ENCODE measurements around the gene CST6. TPM values are rescaled to one million over a fixed set of nuclear protein-coding genes. Genes with fewer than 3 reads are reported as not detected.

The CST6 gene
- total and polyA plus RNA-seq, 2 donors (not counting 3 experiments of a cell fraction or from before 2014, with no cell fraction given) = 0.46 to 2.2 TPM

- no peaks in the 10 kb centered on the region for H3K9me1 ChIP-seq (replicated peaks; ENCODE audit: control insufficient read depth, extremely low read depth, insufficient read depth, low read length)
- ChIA-PET POLR2A (interaction anchor here (0.7 kb wide), 1 partner anchor 13 kb away, joined by 8 read pairs; no protein-coding TSS in a partner anchor), CTCF (no interaction called here)
- DNase-seq (ENCODE audit: low read depth, low spot score) (no peak), FAIRE-seq (no peak)
- H3K9ac ChIP-seq (replicated peaks; ENCODE audit: extremely low read depth, insufficient read depth, low read length) = no peak overlapping the region
- H4K20me1 ChIP-seq (replicated peaks; ENCODE audit: control insufficient read depth, extremely low read depth, insufficient read depth, low read length) = no peaks in the 10 kb centered on the region
- no peak overlapping the region for H2AFZ ChIP-seq (ENCODE audit: low read depth, low read length)
- no TSS peak for BruUV-seq (replicated peaks)
- H3K36me3 ChIP-seq (ENCODE audit: control insufficient read depth in 2 of 2, extremely low read depth in 1 of 2, insufficient read depth in 2 of 2, low read length in 2 of 2) = peaks cover 9 to 55% of the 10 kb centered on the region in 2 experiments
- H3K4me2 ChIP-seq (ENCODE audit: insufficient read depth, low read length) = no peak overlapping the region
- peaks cover 8% of the 10 kb centered on the region for H3K4me1 ChIP-seq (ENCODE audit: control insufficient read depth, extremely low read depth, insufficient read depth, low read length)
- no peak overlapping the region for H3K4me3 ChIP-seq (replicated peaks in 1 of 3; ENCODE audit: insufficient read depth in 1 of 3, low read depth in 1 of 3, low read length in 3 of 3)
- H3K27me3 ChIP-seq (ENCODE audit: control insufficient read depth in 2 of 2, insufficient read depth in 2 of 2, low read length in 2 of 2) = no peaks in the 10 kb centered on the region
- H3K9me3 ChIP-seq (replicated peaks; ENCODE audit: control insufficient read depth, insufficient read depth, low read length) = no peaks in the 10 kb centered on the region
- no peak overlapping the region for H3K27ac ChIP-seq (ENCODE audit: insufficient read depth, low read depth, low read length)
- intact Hi-C loops (cut with micrococcal nuclease) = no loop called here
- no peak for TF ChIP-seq POLR2A (IDR thresholded peaks at IDR 0.05; ENCODE audit: low read depth, low read length)
- no peak for TF ChIP-seq CTCF (IDR thresholded peaks at IDR 0.05; ENCODE audit: extremely low read depth in 1 of 2, insufficient read depth in 1 of 2, low read depth in 1 of 2, low read length in 2 of 2)
- TF ChIP-seq MAX (IDR thresholded peaks at IDR 0.05; ENCODE audit: insufficient read depth, insufficient read length) = no peak
- TF ChIP-seq FOS (IDR thresholded peaks at IDR 0.05; ENCODE audit: borderline replicate concordance, insufficient read depth, low read length) = no peak
- TF ChIP-seq EZH2 (IDR thresholded peaks at IDR 0.05; ENCODE audit: borderline replicate concordance, low read depth, low read length, severe bottlenecking) = no peak
- TF ChIP-seq JUN (IDR thresholded peaks at IDR 0.05; ENCODE audit: borderline replicate concordance, insufficient read depth, insufficient read length, low read depth) = no peak
- no peak for TF ChIP-seq POLR2AphosphoS5 (IDR thresholded peaks at IDR 0.05; ENCODE audit: insufficient read depth, low read depth, low read length)
- TF ChIP-seq GATA2 (IDR thresholded peaks at IDR 0.05; ENCODE audit: insufficient read depth, insufficient read length, low read depth, low read length) = no peak
- no peak for TF ChIP-seq MYC (IDR thresholded peaks at IDR 0.05; ENCODE audit: low read depth, low read length)
- dilution Hi-C loops (cut with MboI; ENCODE audit: extremely low pct_ligation_motif_present, low sequenced_read_pairs) = no loop called here
- H3K79me2 ChIP-seq (ENCODE audit: control insufficient read depth, insufficient read depth, low read length) = peaks cover 19% of the 10 kb centered on the region
Measured at GRCh38 chr11:65967329-65967934, 44.4 kb upstream of the CST6 start.
